Gastrocnemius medialis (tissue), 4 donors: ENCODE measurements around the gene CEP72.

Experiments used
- POLR2A ChIP-seq, 2 donors: fragments of 450-650 bp; IDR thresholded peaks; one replicate each; pipeline ENCODE4 v1.6.1; 2017; ENCODE audit warnings: antibody characterized with exemption in 2 of 2, mild to moderate bottlenecking in 2 of 2, moderate library complexity in 2 of 2
- TF ChIP-seq, protein P1 (sequence below), 5 experiments: fragments of 450-650 bp in 3 of 5; fragments of 200-600 bp in 2 of 5; sonication (generic) in 2 of 5; IDR thresholded peaks in 4 of 5; conservative IDR thresholded peaks in 1 of 5; 1 replicate in 4 of 5; 2 replicates in 1 of 5; pipeline ENCODE4 v1.5.1; 2016 to 2019; ENCODE audit warnings: antibody characterized with exemption in 5 of 5, mild to moderate bottlenecking in 3 of 5, moderate library complexity in 3 of 5

DNA sequence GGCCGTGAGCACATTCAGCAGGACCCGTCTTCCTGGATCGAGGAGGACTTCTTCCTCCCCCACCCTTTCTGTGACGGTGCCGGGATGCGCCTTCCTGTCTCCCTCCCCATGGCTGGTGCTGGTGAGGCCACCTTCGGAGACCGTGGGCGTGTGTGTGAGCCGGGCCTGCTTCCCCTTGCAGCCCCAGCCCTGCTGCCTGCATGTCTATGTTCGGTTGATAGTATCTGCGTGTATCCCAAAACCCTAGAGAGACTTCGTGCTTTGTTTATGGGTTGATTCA is 12.8 kb downstream of the CEP72 start:
- TF ChIP-seq, protein P1, sequence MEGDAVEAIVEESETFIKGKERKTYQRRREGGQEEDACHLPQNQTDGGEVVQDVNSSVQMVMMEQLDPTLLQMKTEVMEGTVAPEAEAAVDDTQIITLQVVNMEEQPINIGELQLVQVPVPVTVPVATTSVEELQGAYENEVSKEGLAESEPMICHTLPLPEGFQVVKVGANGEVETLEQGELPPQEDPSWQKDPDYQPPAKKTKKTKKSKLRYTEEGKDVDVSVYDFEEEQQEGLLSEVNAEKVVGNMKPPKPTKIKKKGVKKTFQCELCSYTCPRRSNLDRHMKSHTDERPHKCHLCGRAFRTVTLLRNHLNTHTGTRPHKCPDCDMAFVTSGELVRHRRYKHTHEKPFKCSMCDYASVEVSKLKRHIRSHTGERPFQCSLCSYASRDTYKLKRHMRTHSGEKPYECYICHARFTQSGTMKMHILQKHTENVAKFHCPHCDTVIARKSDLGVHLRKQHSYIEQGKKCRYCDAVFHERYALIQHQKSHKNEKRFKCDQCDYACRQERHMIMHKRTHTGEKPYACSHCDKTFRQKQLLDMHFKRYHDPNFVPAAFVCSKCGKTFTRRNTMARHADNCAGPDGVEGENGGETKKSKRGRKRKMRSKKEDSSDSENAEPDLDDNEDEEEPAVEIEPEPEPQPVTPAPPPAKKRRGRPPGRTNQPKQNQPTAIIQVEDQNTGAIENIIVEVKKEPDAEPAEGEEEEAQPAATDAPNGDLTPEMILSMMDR (IDR thresholded peaks at IDR 0.05 in 4 of 5, conservative IDR thresholded peaks at IDR 0.05 in 1 of 5): no peak
- TF ChIP-seq POLR2A (IDR thresholded peaks at IDR 0.05): no peak
